Measurements from ENCODE around the gene HPS1.

DNA sequence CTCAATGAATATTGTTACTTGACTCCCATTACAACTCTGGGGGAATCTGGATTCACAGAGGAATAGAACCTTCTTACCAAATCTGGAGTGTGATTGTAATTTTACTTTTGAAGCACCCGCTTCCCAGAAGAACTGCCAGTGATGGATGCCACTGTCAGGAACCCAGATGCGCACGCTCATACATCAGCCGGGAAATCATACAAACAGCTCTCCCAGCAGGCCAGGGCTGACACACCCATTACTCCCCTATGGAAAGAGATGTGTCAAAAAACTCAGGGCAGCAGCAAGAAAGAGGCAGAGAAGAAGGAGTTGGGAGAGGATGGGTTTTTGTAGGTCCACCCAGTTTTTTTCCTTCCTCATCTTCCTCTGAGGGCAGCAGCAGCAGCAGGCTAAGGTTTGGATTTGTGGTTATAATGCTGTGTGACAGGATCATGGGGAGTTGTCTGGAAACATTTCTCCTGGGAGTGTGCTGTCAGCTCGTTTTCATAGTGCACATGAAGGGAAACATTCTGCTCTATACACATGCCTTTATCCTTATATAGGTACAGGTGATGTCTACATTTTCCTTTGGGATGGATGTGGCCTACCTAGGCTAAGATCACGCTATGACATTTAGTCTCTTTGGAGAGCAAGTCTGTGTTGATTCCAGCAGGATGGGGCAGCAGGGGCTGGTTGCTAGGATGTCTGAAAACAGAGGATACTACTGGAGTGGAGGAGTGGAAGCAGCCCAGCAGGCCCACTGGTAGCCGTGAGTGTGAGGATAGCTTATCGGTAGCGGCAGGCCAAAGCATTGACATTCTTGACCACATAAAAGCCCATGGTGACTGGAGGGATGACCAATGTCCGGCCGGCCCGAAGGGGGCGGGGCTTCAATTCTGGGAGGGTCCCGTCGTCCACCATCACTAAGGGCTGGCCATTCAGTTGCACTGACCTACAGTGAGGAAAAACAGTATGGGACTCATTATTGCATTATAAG is 12.4 kb upstream of the HPS1 start:
- TF ChIP-seq CBX8 (IDR thresholded peaks at IDR 0.05) (no peak), EP300 (IDR thresholded peaks at IDR 0.05) (no peak), POLR2A (IDR thresholded peaks at IDR 0.05; ENCODE audit: low read length) (no peak), ESRRA (IDR thresholded peaks at IDR 0.05; ENCODE audit: borderline replicate concordance, low read length) (no peak), NR3C1 (IDR thresholded peaks at IDR 0.05) (no peak), CEBPB (IDR thresholded peaks at IDR 0.05) (no peak), FOXS1 (CRISPR knock-in tag; IDR thresholded peaks at IDR 0.05) (no peak), ZC3H11A (IDR thresholded peaks at IDR 0.05) (no peak), HOXA7 (CRISPR knock-in tag; IDR thresholded peaks at IDR 0.05) (no peak)
- TF ChIP-seq, protein P1, sequence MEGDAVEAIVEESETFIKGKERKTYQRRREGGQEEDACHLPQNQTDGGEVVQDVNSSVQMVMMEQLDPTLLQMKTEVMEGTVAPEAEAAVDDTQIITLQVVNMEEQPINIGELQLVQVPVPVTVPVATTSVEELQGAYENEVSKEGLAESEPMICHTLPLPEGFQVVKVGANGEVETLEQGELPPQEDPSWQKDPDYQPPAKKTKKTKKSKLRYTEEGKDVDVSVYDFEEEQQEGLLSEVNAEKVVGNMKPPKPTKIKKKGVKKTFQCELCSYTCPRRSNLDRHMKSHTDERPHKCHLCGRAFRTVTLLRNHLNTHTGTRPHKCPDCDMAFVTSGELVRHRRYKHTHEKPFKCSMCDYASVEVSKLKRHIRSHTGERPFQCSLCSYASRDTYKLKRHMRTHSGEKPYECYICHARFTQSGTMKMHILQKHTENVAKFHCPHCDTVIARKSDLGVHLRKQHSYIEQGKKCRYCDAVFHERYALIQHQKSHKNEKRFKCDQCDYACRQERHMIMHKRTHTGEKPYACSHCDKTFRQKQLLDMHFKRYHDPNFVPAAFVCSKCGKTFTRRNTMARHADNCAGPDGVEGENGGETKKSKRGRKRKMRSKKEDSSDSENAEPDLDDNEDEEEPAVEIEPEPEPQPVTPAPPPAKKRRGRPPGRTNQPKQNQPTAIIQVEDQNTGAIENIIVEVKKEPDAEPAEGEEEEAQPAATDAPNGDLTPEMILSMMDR (IDR thresholded peaks at IDR 0.05), result no peak
- TF ChIP-seq, protein P2, sequence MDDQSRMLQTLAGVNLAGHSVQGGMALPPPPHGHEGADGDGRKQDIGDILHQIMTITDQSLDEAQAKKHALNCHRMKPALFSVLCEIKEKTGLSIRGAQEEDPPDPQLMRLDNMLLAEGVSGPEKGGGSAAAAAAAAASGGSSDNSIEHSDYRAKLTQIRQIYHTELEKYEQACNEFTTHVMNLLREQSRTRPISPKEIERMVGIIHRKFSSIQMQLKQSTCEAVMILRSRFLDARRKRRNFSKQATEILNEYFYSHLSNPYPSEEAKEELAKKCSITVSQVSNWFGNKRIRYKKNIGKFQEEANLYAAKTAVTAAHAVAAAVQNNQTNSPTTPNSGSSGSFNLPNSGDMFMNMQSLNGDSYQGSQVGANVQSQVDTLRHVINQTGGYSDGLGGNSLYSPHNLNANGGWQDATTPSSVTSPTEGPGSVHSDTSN (IDR thresholded peaks at IDR 0.05), result no peak
- TF ChIP-seq, protein P3, sequence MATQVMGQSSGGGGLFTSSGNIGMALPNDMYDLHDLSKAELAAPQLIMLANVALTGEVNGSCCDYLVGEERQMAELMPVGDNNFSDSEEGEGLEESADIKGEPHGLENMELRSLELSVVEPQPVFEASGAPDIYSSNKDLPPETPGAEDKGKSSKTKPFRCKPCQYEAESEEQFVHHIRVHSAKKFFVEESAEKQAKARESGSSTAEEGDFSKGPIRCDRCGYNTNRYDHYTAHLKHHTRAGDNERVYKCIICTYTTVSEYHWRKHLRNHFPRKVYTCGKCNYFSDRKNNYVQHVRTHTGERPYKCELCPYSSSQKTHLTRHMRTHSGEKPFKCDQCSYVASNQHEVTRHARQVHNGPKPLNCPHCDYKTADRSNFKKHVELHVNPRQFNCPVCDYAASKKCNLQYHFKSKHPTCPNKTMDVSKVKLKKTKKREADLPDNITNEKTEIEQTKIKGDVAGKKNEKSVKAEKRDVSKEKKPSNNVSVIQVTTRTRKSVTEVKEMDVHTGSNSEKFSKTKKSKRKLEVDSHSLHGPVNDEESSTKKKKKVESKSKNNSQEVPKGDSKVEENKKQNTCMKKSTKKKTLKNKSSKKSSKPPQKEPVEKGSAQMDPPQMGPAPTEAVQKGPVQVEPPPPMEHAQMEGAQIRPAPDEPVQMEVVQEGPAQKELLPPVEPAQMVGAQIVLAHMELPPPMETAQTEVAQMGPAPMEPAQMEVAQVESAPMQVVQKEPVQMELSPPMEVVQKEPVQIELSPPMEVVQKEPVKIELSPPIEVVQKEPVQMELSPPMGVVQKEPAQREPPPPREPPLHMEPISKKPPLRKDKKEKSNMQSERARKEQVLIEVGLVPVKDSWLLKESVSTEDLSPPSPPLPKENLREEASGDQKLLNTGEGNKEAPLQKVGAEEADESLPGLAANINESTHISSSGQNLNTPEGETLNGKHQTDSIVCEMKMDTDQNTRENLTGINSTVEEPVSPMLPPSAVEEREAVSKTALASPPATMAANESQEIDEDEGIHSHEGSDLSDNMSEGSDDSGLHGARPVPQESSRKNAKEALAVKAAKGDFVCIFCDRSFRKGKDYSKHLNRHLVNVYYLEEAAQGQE (IDR thresholded peaks at IDR 0.05), result no peak
- TF ChIP-seq, protein P4, sequence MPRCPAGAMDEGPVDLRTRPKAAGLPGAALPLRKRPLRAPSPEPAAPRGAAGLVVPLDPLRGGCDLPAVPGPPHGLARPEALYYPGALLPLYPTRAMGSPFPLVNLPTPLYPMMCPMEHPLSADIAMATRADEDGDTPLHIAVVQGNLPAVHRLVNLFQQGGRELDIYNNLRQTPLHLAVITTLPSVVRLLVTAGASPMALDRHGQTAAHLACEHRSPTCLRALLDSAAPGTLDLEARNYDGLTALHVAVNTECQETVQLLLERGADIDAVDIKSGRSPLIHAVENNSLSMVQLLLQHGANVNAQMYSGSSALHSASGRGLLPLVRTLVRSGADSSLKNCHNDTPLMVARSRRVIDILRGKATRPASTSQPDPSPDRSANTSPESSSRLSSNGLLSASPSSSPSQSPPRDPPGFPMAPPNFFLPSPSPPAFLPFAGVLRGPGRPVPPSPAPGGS (IDR thresholded peaks at IDR 0.05), result no peak
- TF ChIP-seq, protein P5, sequence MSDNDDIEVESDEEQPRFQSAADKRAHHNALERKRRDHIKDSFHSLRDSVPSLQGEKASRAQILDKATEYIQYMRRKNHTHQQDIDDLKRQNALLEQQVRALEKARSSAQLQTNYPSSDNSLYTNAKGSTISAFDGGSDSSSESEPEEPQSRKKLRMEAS (IDR thresholded peaks at IDR 0.05), result no peak

Measured in A549 (cell line).